HG03442 (cell line): ENCODE data around the gene PRRT1B.
"Not testable (repeated sequence)": the region's sequence is repeated elsewhere in the genome, so short reads cannot be mapped to it uniquely, and the experiment has no call there.

ENCODE experiments used
- ATAC-seq: cut with Tn5 transposase; IDR thresholded peaks from one replicate; pipeline ENCODE4 v1.9.1; 2021; ENCODE audit warnings: mild to moderate bottlenecking, moderate library complexity; ENCODE audit not compliant: unreplicated experiment

Gene PRRT1B

GRCh38 chr9:131549186-131549585, 3.9 kb downstream of the PRRT1B start:
- not testable (repeated sequence) for ATAC-seq

- ATAC-seq: not testable (repeated sequence)
Observed at GRCh38 chr9:131550465-131550864, 5.1 kb downstream of the PRRT1B start.

GRCh38 chr9:131552030-131552429, 6.7 kb downstream of the PRRT1B start:
- no peak for ATAC-seq

GRCh38 chr9:131554087-131554842, 8.9 kb downstream of the PRRT1B start:
- no peak for ATAC-seq

- no peak for ATAC-seq
Observed at GRCh38 chr9:131554843-131555351, 9.6 kb downstream of the PRRT1B start.

- ATAC-seq: no peak
Observed at GRCh38 chr9:131555841-131556673, 10.7 kb downstream of the PRRT1B start.

GRCh38 chr9:131557855-131558548, 12.7 kb downstream of the PRRT1B start:
- ATAC-seq: no peak

- no peak for ATAC-seq
Observed at GRCh38 chr9:131559421-131560000, 14.2 kb downstream of the PRRT1B start.

GRCh38 chr9:131562032-131562959, 17.0 kb downstream of the PRRT1B start:
- no peak for ATAC-seq

- ATAC-seq: no peak
Observed at GRCh38 chr9:131565369-131565768, 20.0 kb downstream of the PRRT1B start.

GRCh38 chr9:131566158-131566557, 20.8 kb downstream of the PRRT1B start:
- no peak for ATAC-seq

GRCh38 chr9:131567910-131568309, 22.6 kb downstream of the PRRT1B start:
- no peak for ATAC-seq

- ATAC-seq: no peak
Observed at GRCh38 chr9:131574730-131575640, 29.7 kb downstream of the PRRT1B start.

GRCh38 chr9:131575946-131576853, 30.9 kb downstream of the PRRT1B start:
- no peak for ATAC-seq

GRCh38 chr9:131577005-131578000, 32.0 kb downstream of the PRRT1B start:
- no peak for ATAC-seq

GRCh38 chr9:131578021-131578420, 32.7 kb downstream of the PRRT1B start:
- ATAC-seq: no peak
